HG02852 (cell line): ENCODE measurements around the gene NFIX.
"Not testable (repeated sequence)": the region's sequence is repeated elsewhere in the genome, so short reads cannot be mapped to it uniquely, and the experiment has no call there.

Source experiments
- ATAC-seq: cut with Tn5 transposase; IDR thresholded peaks from one replicate; pipeline ENCODE4 v1.9.1; 2021; ENCODE audit warnings: mild to moderate bottlenecking, moderate library complexity; ENCODE audit not compliant: unreplicated experiment

Gene NFIX

DNA sequence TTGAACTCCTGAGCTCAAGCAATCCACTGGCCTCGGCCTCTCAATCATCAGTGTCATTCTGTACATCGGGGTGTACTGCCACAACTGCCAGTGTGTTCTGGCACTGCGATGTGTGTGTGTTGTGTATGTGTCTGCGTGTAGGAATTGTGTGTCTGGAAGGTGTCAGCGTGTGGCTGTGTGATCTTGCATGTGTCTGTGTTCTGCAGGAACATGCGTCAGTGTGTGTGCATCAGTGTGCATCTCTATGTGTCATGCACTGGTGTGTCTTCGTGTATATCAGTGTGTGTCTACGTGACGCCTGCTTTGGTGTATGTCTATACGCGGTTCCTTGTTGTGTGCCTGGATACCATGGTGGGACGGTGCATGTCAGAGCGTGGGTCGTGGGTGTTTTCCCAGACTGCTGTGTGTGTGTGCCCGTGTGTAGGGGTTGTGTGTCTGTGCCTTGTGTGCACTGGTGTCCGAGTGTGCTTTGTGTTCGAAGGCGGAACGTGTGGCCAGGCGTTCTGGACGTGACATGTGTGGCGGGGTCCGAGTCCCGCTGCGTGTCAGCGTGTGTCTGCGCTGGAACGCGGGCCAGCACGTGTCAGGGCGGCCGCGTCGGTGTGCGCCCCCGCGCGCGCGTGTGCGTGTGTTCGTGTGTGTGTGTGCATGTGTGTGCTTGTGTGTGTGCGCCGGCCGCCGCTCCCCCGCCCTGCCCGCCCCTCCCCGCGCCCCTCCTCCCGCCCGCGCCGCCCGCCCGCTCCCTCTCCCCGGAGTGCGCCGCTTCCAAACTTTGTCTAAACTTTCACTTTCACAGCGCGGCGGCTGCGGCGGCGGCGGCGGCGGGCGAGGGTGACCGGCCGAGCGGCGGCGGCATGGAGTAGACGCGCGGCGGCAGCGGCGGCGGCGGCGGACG is at the start of gene NFIX:
NFIX (plus strand) TSS at position 775 of the 895 bp plus-strand sequence. CDS start 363 bp downstream, outside the sequence.
- ATAC-seq, result no peak

DNA sequence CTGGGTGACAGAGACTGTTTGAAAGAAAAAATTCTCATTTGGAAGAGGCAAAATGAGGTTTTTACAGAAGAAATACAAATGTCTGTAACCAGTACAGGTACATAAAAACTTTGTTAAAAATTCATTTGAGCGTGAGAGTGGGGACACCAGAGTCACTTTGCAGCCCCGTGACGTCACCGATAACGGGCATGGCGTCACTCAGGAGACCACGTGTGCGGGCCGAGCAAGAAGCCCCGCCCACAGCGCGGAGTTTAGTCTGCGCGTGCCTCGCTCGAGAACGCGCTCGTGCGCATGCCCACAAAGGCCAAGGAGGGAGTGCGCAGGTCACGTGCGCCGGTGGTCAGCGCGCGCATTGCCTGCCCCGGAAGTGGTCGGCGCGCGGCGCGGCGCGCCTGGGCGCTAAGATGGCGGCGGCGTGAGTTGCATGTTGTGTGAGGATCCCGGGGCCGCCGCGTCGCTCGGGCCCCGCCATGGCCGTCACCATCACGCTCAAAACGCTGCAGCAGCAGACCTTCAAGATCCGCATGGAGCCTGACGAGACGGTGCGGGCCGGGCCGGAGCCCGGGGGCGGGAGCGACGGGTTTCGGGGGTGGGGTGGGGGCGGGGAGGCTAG is 49.7 kb upstream of the NFIX start, which contains the start of gene RAD23A:
RAD23A (plus strand) TSS at position 384 of the 613 bp plus-strand sequence; CDS start at position 471, 87 bp downstream.
- ATAC-seq, result peak; percentile 80

DNA sequence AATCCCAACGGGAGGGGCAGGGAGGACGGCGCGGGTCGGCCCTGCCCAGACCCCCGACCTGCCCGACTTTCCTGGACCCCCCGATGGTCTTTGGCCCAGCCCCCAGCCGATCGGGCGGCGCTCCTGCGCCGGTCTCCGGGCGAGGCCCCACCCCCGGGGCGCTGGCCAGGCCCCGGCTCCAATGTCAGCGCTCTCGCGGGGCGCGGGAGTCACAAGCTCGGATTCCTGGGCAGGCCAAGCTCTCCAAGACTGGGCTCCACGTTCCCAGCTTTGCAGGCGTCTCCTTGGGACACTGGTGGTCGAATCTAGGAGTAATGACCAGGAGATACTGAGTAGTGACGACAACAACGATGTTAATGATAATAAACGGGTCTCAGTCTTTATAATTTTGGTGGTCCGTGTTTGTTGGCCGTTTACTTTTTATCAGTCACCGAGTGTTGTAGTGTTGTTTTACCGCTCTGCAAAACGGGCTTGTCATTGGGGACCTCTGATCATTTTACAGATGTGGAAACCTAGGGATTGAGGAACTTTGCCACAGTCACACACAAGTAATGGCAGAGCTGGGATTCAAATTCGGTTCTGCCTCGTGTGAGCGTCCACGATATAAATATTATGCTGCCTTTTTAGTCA is 49.1 kb upstream of the NFIX start:
- ATAC-seq, result peak; percentile 31

DNA sequence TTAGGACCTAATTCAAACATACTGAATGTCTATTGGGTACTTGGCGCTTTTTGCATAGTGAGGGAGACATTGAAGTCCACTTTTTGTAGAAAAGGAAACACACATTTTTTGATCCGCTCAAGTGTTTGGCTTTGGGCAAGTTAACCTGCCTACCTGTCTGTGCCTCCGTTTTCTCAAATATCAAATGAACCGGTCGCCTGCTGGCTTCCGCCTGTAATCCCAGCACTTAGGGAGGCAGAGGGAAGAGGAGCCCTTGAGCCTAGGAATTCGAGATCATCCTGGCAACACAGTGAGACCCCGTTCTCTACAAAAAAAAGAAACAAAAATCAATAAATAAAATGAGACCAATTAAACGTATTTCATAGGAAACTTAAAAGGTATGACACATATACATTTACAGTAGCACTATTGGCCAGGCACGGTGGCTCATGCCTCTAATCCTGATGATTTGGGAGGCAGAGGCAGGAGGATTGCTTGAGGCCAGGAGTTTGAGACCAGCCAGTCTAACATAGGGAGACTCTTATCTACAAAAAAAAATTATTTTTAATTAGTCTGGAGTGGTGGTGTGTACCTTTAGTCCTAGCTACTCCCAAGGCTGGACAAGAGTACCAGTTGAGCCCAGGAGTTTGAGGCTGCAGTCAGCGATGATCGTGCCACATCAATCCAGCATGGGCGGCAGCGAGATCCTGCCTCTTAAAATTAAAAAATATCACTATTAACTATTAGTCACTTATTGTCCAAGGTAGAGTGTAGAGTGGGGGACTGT is 48.4 kb upstream of the NFIX start:
- ATAC-seq, result no peak

DNA sequence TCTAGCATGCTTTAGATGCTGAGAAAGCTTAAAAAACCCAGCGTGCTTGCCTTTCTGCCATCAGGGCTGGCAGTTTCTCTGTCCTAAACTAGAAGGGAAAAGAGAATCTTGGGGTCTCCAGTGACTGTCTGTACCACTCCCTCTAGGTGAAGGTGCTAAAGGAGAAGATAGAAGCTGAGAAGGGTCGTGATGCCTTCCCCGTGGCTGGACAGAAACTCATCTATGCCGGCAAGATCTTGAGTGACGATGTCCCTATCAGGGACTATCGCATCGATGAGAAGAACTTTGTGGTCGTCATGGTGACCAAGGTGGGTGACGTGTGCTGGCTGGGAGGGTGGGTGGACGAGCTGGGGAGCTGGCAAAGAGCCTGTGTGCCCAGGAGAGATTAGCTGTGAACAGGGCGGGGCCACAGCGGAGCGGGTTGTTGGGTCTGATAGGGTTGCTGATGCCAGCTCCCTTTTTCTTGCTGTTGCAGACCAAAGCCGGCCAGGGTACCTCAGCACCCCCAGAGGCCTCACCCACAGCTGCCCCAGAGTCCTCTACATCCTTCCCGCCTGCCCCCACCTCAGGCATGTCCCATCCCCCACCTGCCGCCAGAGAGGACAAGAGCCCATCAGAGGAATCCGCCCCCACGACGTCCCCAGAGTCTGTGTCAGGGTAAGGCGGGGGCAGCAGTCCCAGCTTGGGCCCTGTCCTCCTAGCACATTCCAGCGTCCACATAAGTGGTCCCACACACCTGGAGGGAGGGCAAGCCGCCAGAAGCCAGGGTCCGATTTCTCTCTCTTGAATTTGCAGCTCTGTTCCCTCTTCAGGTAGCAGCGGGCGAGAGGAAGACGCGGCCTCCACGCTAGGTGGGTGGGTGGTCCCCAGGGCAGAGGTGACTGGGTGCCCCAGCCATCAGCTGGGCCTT is 47.3 kb upstream of the NFIX start:
- no peak for ATAC-seq

DNA sequence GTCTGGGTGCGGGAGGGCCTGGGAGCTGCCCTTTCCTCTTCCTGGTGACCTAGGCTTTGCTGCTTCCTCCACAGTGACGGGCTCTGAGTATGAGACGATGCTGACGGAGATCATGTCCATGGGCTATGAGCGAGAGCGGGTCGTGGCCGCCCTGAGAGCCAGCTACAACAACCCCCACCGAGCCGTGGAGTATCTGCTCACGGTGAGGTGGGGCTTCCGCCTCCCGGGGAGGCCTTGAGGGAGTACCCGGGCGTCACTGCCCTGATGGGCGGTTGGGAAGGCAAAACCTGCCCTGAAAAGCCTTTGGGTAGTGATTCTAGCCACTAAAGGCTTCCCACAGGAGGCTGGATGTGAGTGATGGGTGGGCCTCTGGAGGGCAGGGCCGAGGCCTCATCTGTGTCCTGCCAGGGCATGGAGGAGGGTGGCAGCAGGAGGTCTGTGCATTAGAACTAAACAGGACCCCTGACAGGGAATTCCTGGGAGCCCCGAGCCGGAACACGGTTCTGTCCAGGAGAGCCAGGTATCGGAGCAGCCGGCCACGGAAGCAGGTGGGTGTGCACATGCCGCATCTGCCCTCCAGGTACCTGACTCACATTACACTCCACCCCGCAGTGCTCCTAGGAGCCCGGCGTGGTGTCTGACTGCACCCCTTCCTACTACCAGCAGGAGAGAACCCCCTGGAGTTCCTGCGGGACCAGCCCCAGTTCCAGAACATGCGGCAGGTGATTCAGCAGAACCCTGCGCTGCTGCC is 46.5 kb upstream of the NFIX start:
- no peak for ATAC-seq

DNA sequence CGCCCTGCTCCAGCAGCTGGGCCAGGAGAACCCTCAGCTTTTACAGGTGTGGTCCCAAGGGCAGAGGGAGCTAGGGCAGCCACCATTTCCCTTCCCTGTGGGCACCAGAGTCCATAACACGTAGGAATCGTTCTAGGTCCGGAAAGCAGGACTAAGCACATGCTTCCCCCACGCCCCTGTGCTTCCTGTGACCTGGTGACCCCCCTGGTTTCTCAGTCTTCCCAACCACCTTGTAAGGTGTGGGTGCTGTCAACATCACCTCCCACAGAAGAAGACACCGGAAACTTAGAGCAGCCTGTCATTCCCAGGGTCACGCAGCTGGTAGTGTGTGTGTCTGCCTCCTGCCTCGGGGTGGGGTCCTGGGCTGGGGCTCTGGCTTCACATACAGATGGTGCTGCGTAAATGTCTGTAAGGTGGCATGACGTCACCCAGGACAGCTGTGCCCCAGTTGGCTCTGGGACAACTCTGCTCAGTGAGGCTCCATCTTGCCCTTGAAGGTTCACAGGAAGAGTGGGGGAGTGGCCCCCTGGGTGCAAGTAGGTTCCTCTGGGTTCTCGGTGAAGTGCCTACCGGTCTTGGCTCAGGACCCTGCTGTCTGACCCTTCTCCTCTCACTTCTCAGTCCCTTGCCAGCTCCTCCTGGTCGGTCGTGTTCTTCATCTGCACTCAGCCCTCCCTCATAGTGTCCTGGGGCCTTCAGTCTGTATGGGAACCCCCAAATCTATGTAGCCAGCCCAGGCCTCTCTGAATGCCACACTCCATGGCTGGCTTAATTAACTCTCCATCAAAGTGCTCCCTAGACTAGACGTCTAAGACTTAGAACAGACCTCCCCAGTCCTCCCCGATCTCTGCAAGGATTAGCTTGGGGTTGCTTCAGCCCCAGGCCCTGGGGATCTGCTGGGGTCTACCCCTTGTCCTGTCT is 45.7 kb upstream of the NFIX start:
- ATAC-seq, result no peak

DNA sequence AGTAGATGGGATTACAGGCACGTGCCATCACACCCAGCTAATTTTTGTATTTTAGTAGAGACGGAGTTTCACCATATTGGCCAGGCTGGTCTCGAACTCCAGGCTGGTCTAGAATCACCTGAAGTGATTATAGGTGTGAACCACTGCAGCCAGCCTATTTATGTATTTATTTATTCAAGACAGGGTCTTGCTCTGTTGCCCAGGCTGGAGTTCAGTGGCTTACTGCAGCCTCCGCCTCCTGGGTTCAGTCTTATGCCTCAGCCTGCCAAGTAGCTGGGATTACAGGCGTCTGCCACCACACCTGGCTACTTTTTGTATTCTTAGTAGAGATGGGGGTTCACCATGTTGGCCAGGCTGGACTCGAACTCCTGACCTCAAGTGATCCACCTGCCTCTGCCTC is 43.2 kb upstream of the NFIX start:
- not testable (repeated sequence) for ATAC-seq

DNA sequence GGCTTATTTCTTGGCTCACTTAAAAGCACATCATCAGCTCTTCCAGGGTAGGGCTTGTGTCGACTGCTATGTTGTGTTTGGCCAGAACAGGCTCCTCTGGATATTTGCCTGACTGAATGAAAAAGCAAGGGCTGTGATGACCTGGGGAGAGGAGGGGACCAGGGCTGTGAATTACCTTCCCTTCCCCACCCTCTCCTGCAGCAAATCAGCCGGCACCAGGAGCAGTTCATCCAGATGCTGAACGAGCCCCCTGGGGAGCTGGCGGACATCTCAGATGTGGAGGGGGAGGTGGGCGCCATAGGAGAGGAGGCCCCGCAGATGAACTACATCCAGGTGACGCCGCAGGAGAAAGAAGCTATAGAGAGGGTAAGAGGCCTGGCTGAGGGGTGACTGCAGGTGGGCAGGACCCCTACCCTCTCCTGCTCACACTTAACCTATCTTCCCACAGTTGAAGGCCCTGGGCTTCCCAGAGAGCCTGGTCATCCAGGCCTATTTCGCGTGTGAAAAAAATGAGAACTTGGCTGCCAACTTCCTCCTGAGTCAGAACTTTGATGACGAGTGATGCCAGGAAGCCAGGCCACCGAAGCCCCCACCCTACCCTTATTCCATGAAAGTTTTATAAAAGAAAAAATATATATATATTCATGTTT is 42.7 kb upstream of the NFIX start:
- no peak for ATAC-seq

DNA sequence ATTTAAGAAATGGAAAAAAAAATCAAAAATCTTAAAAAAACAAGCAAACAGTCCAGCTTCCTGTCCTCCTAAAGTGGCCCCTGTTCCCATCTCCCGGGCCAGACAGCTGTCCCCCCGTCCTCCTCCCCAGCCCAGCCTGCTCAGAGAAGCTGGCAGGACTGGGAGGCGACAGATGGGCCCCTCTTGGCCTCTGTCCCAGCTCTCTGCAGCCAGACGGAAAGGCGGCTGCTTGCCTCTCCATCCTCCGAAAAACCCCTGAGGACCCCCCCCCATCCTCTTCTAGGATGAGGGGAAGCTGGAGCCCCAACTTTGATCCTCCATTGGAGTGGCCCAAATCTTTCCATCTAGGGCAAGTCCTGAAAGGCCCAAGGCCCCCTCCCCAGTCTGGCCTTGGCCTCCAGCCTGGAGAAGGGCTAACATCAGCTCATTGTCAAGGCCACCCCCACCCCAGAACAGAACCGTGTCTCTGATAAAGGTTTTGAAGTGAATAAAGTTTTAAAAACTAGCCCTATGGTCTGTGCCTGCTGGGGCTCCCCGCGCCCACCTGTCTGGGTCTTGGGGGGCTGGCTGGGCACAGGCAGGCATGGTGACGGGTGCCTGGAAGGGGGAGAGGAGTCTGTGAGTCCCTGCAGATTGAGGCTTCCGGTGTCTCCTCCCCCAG is 42.0 kb upstream of the NFIX start:
- no peak for ATAC-seq

DNA sequence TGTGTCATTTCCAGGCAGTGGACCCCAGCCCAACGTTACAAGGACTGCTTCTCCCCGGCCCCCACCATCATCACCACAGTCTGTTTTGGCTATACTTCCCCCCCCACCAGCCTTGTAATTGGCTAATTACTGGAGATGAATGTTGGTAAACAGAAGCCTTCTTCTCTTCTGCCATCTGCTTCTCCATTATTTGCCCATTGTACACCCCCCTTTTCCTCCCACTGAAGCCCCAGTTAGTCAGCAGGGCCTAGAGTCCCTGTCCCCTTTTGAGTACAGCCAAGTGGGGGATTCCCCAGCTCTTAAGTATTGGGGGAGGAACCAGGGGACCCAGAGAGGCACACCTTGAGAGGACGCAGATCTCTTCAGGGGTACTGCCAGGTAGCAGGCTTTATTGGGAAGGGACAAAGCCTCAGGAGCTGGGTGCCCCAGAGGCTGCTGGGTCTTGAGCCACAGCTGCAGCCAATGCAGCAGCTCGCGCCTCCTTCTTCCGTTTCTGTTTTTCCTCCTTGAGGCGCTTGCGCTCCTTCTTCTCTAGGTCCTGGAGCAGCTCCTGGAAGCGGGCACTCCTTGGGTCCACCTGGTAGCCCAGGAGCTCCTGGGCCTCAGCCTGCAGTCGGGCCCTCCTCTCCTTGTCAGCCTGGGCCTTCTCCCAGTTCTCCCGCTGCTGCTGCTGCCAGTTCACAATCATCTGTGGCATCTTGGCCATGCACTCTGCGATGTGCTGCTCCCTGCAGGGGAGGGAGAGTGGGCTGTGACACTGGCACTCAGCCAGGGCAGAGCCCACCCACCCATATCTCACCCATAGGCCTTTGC is 41.3 kb upstream of the NFIX start:
- no peak for ATAC-seq

DNA sequence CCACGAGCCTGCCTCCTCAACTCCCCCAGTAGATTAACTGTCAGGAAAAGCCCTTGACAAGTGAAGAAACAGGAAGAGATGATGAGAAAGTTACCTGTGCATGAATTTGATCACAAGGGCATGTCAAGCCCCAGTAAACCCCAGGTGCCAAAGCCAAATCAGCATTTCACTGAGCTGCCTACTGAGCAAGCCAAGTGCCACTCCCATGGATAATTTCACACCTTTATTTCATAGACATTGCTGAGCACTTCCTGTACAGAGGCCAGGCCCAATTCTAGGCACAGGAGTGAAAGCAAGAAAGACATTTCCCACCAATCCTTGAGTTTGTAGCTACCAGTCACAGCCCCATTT is 40.7 kb upstream of the NFIX start:
- no peak for ATAC-seq

DNA sequence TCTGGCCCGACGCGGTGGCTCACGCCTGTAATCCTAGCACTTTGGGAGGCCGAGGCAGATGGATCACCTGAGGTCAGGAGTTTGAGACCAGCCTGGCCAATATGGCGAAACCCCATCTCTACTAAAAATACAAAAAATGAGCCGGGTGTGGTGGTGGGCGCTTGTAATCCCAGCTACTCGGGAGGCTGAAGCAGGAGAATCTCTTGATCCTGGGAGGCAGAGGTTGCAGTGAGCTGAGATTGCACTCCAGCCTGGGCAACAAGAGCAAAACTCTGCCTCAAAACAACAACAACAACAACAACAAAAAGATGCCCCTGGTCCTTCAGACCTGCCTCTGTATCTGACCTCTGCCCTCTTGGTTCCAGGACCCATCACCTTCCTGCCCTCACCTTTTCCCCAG is 39.7 kb upstream of the NFIX start:
- ATAC-seq, result not testable (repeated sequence)

DNA sequence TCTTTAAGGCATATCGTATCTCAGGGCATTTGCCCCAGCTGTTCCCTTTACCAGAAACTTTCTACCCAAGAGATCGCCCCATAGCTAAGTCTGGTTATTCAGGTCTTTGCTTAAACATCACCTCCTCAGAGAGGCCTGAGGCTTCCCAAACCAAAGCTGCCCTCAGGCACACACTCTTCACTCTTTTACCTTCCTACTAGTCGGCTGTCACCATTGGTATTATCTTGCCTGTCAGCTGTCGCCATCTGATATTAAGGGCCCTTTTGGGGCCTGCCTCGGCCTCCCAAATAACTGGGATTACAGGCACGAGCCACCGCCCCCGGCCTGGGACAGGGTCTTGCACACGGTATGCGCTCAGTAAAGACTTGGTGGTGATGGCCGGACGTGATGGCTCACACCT is 39.3 kb upstream of the NFIX start:
- no peak for ATAC-seq

DNA sequence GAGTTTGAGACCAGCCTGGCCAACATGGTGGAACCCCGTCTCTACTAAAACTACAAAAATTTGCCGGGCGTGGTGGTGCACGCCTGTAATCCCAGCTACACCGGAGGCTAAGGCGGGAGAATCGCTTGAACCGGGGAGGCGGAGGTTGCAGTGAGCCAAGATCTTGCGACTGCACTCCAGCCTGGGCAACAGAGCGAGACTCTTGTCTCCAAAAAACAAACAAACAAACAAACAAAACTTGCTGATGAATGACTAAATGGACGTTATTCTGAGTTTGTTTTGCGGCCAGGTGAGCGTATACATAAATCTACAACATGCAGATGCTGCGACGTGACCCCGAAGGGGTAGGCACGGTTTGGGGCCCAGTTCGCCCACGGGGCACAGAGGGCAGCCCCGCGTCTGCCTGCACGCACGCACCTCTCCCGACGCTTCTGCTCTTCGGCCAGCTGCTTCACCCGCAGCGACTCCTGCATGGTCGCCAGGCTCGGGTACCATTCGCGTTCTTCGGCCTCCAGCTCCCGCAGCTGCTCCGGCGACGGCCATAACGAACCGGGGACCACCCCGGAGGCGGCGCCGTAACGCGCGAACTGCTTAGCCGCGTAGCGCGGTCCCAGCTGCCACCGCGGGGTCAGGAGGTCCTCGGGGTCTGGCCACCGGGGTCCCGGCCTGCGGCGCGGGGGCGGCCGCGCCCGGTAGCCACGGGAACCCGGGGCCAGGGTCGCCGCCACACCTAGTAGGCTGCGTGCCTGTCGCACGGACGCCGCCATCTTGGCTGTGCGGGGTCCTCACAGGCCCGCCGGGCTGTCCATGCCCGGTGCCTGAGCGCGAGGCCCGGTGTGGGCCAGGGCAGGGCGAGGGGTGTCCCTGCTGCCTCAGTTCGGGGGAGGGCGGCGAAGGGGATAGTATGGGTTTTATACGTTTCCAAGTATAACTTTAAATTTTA is 38.6 kb upstream of the NFIX start, which contains the start of gene GADD45GIP1:
GADD45GIP1 (minus strand) TSS at position 778 of the 943 bp plus-strand sequence; CDS start at position 767, 11 bp downstream.
- ATAC-seq, result peak; percentile 74
